Heart right ventricle (tissue), 16 donors: ENCODE data around the gene SULT1A1. TPM values are rescaled to one million over a fixed set of nuclear protein-coding genes. Genes with fewer than 3 reads are reported as not detected.
"Not testable (repeated sequence)": the region's sequence is repeated elsewhere in the genome, so short reads cannot be mapped to it uniquely, and the experiment has no call there.

ENCODE experiments used
- ATAC-seq, 8 donors: fragments of 200-7000 bp; cut with Tn5 transposase; one replicate each; pipeline ENCODE4 v1.9.1; 2020; ENCODE audit warnings: mild to moderate bottlenecking in 8 of 8, moderate library complexity in 8 of 8, moderate number of reproducible peaks in 1 of 8
- DNase-seq, 2 donors: peaks; one replicate each; pipeline ENCODE4 v3.0.0-alpha.2; 2020
- H3K27ac ChIP-seq, 10 donors: fragments of 200-600 bp; sonication (generic) in 2 of 10; one replicate each; pipeline versions ENCODE4 v1.5.0 to v1.8.0; 2020 to 2022; ENCODE audit warnings: mild to moderate bottlenecking in 3 of 10
- H3K27me3 ChIP-seq, 7 donors: fragments of 200-600 bp; one replicate each; pipeline ENCODE4 v1.8.0; 2021 to 2022; ENCODE audit warnings: mild to moderate bottlenecking in 2 of 7
- H3K36me3 ChIP-seq, 9 donors: fragments of 200-600 bp; sonication (generic) in 1 of 9; one replicate each; pipeline versions ENCODE4 v1.5.0 to v1.8.0; 2020 to 2022; ENCODE audit warnings: mild to moderate bottlenecking in 2 of 9
- H3K4me1 ChIP-seq, 9 donors: fragments of 200-600 bp; sonication (generic) in 1 of 9; one replicate each; pipeline versions ENCODE4 v1.5.0 to v1.8.0; 2020 to 2022; ENCODE audit warnings: mild to moderate bottlenecking in 4 of 9
- H3K4me3 ChIP-seq, 10 donors: fragments of 200-600 bp; sonication (generic) in 2 of 10; one replicate each; pipeline versions ENCODE4 v1.5.0 to v1.8.0; 2020 to 2022; ENCODE audit warnings: mild to moderate bottlenecking in 7 of 10, moderate library complexity in 2 of 10
- H3K9me3 ChIP-seq, 11 donors: fragments of 200-600 bp in 10 of 11; sonication (generic) in 2 of 11; one replicate each; pipeline versions ENCODE4 v1.5.0 to v1.8.0; 2013 to 2022; ENCODE audit warnings: mild to moderate bottlenecking in 2 of 11, control low read depth in 1 of 11, moderate library complexity in 1 of 11
- WGBS, 2 donors: extraction: QIAGEN DNeasy Blood & Tissue Kit; methylation state at CpG; one replicate each; pipeline ENCODE4 v1.1.7; 2013; ENCODE audit warnings: inconsistent platforms in 1 of 2; 5-methylcytosine and 5-hydroxymethylcytosine counted together
- intact Hi-C, 10 donors: fragments of 100-400 bp; cut with DNase I; formaldehyde crosslinking; loops; one replicate each; pipeline versions ENCODE4 v1.11.1 to v1.14.2; 2022
- polyA plus RNA-seq, 2 donors: library from polyadenylated mRNA; stranded (reverse); fragments of 200-250 nt; gene quantifications; one replicate each; pipeline ENCODE4 v1.2.3, GENCODE V29; 2013
- total RNA-seq, 10 donors: library from RNA; stranded (reverse); fragmentation: NEBNext Ultra II Directional in 3 of 10; extraction: Animal tissue kit (Norgen Biotek cat#: 25700) in 3 of 10; gene quantifications; one replicate each; pipeline versions ENCODE4 v1.2.1 to v1.2.4, GENCODE V29; 2021 to 2023
- TF ChIP-seq, protein P1 (sequence below), 9 donors: fragments of 200-600 bp; sonication (generic) in 2 of 9; IDR thresholded peaks; one replicate each; pipeline versions ENCODE4 v1.5.0 to v1.8.0; 2021 to 2022; ENCODE audit warnings: antibody characterized with exemption in 9 of 9, mild to moderate bottlenecking in 5 of 9, moderate library complexity in 1 of 9
- donor health status: Arrhythmogenic right ventricular cardiomyopathy.
- donor health status: ischemic (EF 13 %, LVEDD 7.1; RV severe dilation, severe dysfunction).
- donor health status: healthy with polysubstance abuse.
- donor health status: DM: no; HTN: yes; CAD: no.
- donor health status: DM: no; HTN: no; CAD: no.
- donor health status: ischemic (EF 25% LVEDD 6.9; RV normal size, moderate dysfunction).
- donor health status: ischemic (EF 25% LVEDD 5.7; RV mildly dilated, moderate dysfunction).
- donor health status: healthy.
- donor health status: DM: yes; HTN: yes; CAD: no.
- donor health status: Ischemic cardiomyopathy.
- donor health status: ischemic (EF 35%, LVEDD 5.7; RV mildly dilated, moderate dysfunction).
- donor health status: nonischemic (EF 11% LVEDD 7.7; RV severe dilation, severe dysfunction).
- donor health status: DM: yes; HTN: yes; CAD: no.
- donor health status: PGD.
- donor health status: ischemic (EF 29% LVEDD 5.4; RV normal size, mild dysfunction).
- donor health status: nonischemic (EF 23%, LVEDD 6.1; RV moderate dilation, normal function).

The SULT1A1 gene
- total and polyA plus RNA-seq, 12 donors: 8.3 to 25.3 (median 14.5) TPM

GRCh38 chr16:28623172-28623711 lies 13.4 kb upstream of the SULT1A1 start:
- peak in 1 of 2 donors; percentile 49 for DNase-seq
- intact Hi-C loops: no loop called here
- Histone ChIP-seq H3K27ac (peak overlapping the region in 9 of 10 donors; percentile 1 to 58 (median 52)), H3K9me3 (no peaks in the 10 kb centered on the region), H3K27me3 (peaks cover 0 to 7% (median 4%) of the 10 kb centered on the region in 7 donors), H3K4me1 (peaks cover 0 to 19% (median 0%) of the 10 kb centered on the region in 9 donors), H3K36me3 (peaks cover 0 to 13% (median 0%) of the 10 kb centered on the region in 9 donors), H3K4me3 (peak overlapping the region; percentile 25 to 68 (median 52))
- TF ChIP-seq, protein P1, sequence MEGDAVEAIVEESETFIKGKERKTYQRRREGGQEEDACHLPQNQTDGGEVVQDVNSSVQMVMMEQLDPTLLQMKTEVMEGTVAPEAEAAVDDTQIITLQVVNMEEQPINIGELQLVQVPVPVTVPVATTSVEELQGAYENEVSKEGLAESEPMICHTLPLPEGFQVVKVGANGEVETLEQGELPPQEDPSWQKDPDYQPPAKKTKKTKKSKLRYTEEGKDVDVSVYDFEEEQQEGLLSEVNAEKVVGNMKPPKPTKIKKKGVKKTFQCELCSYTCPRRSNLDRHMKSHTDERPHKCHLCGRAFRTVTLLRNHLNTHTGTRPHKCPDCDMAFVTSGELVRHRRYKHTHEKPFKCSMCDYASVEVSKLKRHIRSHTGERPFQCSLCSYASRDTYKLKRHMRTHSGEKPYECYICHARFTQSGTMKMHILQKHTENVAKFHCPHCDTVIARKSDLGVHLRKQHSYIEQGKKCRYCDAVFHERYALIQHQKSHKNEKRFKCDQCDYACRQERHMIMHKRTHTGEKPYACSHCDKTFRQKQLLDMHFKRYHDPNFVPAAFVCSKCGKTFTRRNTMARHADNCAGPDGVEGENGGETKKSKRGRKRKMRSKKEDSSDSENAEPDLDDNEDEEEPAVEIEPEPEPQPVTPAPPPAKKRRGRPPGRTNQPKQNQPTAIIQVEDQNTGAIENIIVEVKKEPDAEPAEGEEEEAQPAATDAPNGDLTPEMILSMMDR (IDR thresholded peaks at IDR 0.05): no peak
- WGBS, 2 donors: 2 to 3% methylated on average over 68 of the region's 68 CpGs
- ATAC-seq: peak; percentile 75 to 91 (median 87)

- H3K9me3 ChIP-seq, DNase-seq, intact Hi-C loops, H3K27me3 ChIP-seq: not testable (repeated sequence)
- peaks cover 0 to 19% (median 0%) of the 10 kb centered on the region in 9 donors for H3K4me1 ChIP-seq
- H3K36me3 ChIP-seq: peaks cover 0 to 13% (median 0%) of the 10 kb centered on the region in 9 donors
- peak overlapping the region in 8 of 10 donors; percentile 1 to 58 (median 52) for H3K27ac ChIP-seq
- WGBS, 2 donors: 48 to 51% methylated on average over 24 of the region's 24 CpGs
- peak overlapping the region; percentile 25 to 68 (median 52) for H3K4me3 ChIP-seq
- ATAC-seq: peak; percentile 20 to 57 (median 44)
Observed at GRCh38 chr16:28622532-28623171, 12.8 kb upstream of the SULT1A1 start.

GRCh38 chr16:28621481-28622155 lies 11.8 kb upstream of the SULT1A1 start:
- Histone ChIP-seq H3K4me3 (no peak overlapping the region), H3K4me1 (peaks cover 0 to 26% (median 0%) of the 10 kb centered on the region in 9 donors), H3K27ac (no peak overlapping the region), H3K36me3 (peaks cover 0 to 13% (median 0%) of the 10 kb centered on the region in 9 donors), H3K27me3 (peaks cover 0 to 7% (median 4%) of the 10 kb centered on the region in 7 donors), H3K9me3 (no peaks in the 10 kb centered on the region)
- TF ChIP-seq, protein P1 (IDR thresholded peaks at IDR 0.05): no peak
- no peak for ATAC-seq
- no peak for DNase-seq
- 70 to 73% methylated on average over 7 of the region's 7 CpGs for WGBS, 2 donors
- intact Hi-C loops: no loop called here

DNA sequence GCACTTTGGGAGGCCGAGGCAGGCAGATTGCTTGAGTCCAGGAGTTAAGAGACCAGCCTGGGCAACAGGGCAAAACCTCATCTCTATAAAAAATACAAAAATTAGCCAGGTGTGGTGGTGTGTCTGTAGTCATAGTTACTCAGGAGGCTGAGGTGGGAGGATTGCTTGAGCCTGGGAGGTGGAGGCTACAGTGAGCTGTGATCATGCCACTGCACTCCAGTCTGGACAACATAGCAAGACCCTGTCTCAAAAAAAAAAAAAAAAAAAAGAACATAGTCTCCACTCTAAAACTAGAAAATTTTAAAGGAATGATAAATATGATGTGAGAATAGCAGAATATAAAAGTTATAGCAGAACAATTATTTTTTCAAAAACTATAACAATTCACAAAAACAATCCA lies 10.5 kb upstream of the SULT1A1 start:
- H3K27me3 ChIP-seq, H3K27ac ChIP-seq, DNase-seq, ATAC-seq, H3K9me3 ChIP-seq, intact Hi-C loops, H3K4me3 ChIP-seq: not testable (repeated sequence)
- WGBS, 2 donors: 76 to 89% methylated on average over 1 of the region's 1 CpG
- Histone ChIP-seq H3K4me1 (peaks cover 0 to 26% (median 0%) of the 10 kb centered on the region in 9 donors), H3K36me3 (peaks cover 0 to 13% (median 0%) of the 10 kb centered on the region in 9 donors)

GRCh38 chr16:28617874-28618273 lies 8.0 kb upstream of the SULT1A1 start:
- Histone ChIP-seq H3K4me3 (no peak overlapping the region), H3K4me1 (peaks cover 0 to 18% (median 0%) of the 10 kb centered on the region in 9 donors), H3K27ac (no peak overlapping the region), H3K27me3 (no peaks in the 10 kb centered on the region), H3K9me3 (no peaks in the 10 kb centered on the region), H3K36me3 (peaks cover 0 to 13% (median 0%) of the 10 kb centered on the region in 9 donors)
- 56 to 59% methylated on average over 4 of the region's 4 CpGs for WGBS, 2 donors
- TF ChIP-seq, protein P1 (IDR thresholded peaks at IDR 0.05): no peak
- DNase-seq (no peak), ATAC-seq (no peak)
- intact Hi-C loops: loop anchor here in 6 of 10 donors (5.0 kb wide), 4 partner anchors 66 to 341 kb away; partner anchors contain the start of genes APOBR (in 3 of the 6), CLN3 (in 3 of the 6), NUPR1 (in 1 of the 6) and SGF29 (in 1 of the 6)
